PC-3 (cell line): ENCODE results near the gene SIGMAR1.

Source experiments
- CTCF ChIP-seq: fragments of 300-600 bp; sonication (generic); conservative IDR thresholded peaks from 2 replicates; pipeline ENCODE4 v1.5.1; 2017; ENCODE audit warnings: antibody characterized with exemption, low read depth, mild to moderate bottlenecking, low read length
- EZH2phosphoT487 ChIP-seq: fragments of 300-600 bp; sonication (generic); IDR thresholded peaks from 2 replicates; pipeline ENCODE4 v1.6.1; 2018; ENCODE audit warnings: mild to moderate bottlenecking, antibody characterized with exemption, low read length, borderline replicate concordance

GRCh38 chr9:34665067-34665380, 27.4 kb upstream of the SIGMAR1 start:
- TF ChIP-seq CTCF (no peak), EZH2phosphoT487 (no peak)
